CD4-positive, alpha-beta memory T cell (primary cell): Measurements from ENCODE around the gene UCHL1. TPM values are rescaled to one million over a fixed set of nuclear protein-coding genes. Genes with fewer than 3 reads are reported as not detected.

ENCODE experiments used
- CTCF ChIA-PET: fragments of 350-600 bp; sonication (Branson Sonifier 250); formaldehyde crosslinking; loops from one replicate; lab custom pipeline; 2021; ENCODE audit warnings: inconsistent platforms; ENCODE audit not compliant: partially characterized antibody; lab: Charles Lee
- POLR2A ChIA-PET: fragments of 350-600 bp; sonication (Branson Sonifier 250); formaldehyde crosslinking; loops from one replicate; lab custom pipeline; 2021; ENCODE audit not compliant: partially characterized antibody; lab: Charles Lee
- DNase-seq, 5 donors: peaks; one replicate each; pipeline versions ENCODE4 v3.0.0 to v3.0.0-alpha.2; 2020 to 2022; ENCODE audit warnings: mixed read lengths in 1 of 5
- H3K27ac ChIP-seq: one replicate; pipeline ENCODE4 v1.7.0; 2013; ENCODE audit warnings: low read depth, low read length
- H3K27me3 ChIP-seq: 2 replicates; pipeline ENCODE4 v1.7.0; 2013; ENCODE audit warnings: mild to moderate bottlenecking, low read length, moderate library complexity; ENCODE audit not compliant: insufficient read depth
- H3K36me3 ChIP-seq: 2 replicates; pipeline ENCODE4 v1.7.0; 2013; ENCODE audit warnings: mild to moderate bottlenecking, low read length, moderate library complexity; ENCODE audit not compliant: insufficient read depth
- H3K4me1 ChIP-seq: 2 replicates; pipeline ENCODE4 v1.7.0; 2013; ENCODE audit warnings: mild to moderate bottlenecking, low read length, moderate library complexity; ENCODE audit not compliant: insufficient read depth
- H3K4me3 ChIP-seq, 2 donors: one replicate each; pipeline ENCODE4 v1.7.0; 2013; ENCODE audit warnings: low read length in 2 of 2, mild to moderate bottlenecking in 1 of 2
- H3K9me3 ChIP-seq, 2 donors: one replicate each; pipeline ENCODE4 v1.7.0; 2013; ENCODE audit warnings: low read length in 2 of 2, control low read depth in 1 of 2; ENCODE audit not compliant: control insufficient read depth in 1 of 2
- H3K27ac Mint-ChIP-seq, 7 donors: one replicate each; pipeline ENCODE4 v1.8.0; 2020 to 2021; ENCODE audit warnings: mixed read lengths in 7 of 7, mild to moderate bottlenecking in 6 of 7, inconsistent platforms in 3 of 7, moderate library complexity in 3 of 7
- H3K27me3 Mint-ChIP-seq, 2 donors: one replicate each; pipeline ENCODE4 v1.8.0; 2020 to 2021; ENCODE audit warnings: mixed read lengths in 2 of 2
- H3K36me3 Mint-ChIP-seq, 2 donors: one replicate each; pipeline ENCODE4 v1.8.0; 2020 to 2021; ENCODE audit warnings: mixed read lengths in 2 of 2, inconsistent platforms in 1 of 2, mild to moderate bottlenecking in 1 of 2
- H3K4me1 Mint-ChIP-seq, 4 donors: one replicate each; pipeline ENCODE4 v1.8.0; 2020 to 2021; ENCODE audit warnings: mixed read lengths in 4 of 4, mild to moderate bottlenecking in 1 of 4
- H3K4me3 Mint-ChIP-seq, 8 donors: one replicate each; pipeline ENCODE4 v1.8.0; 2020 to 2021; ENCODE audit warnings: mixed read lengths in 8 of 8, mild to moderate bottlenecking in 7 of 8, moderate library complexity in 6 of 8, inconsistent platforms in 3 of 8
- H3K9me3 Mint-ChIP-seq, 8 donors: one replicate each; pipeline ENCODE4 v1.8.0; 2020 to 2021; ENCODE audit warnings: mixed read lengths in 8 of 8, mild to moderate bottlenecking in 5 of 8, inconsistent platforms in 3 of 8, moderate library complexity in 1 of 8
- intact Hi-C: fragments of 100-400 bp; cut with micrococcal nuclease; formaldehyde crosslinking; loops from one replicate; pipeline ENCODE4 v1.15.1; 2023
- polyA plus RNA-seq, 2 donors: library from polyadenylated mRNA; unstranded; fragments of 300-500 nt; fragmentation: Illumina TruSeq; gene quantifications; one replicate each; pipeline ENCODE4 v1.2.3, GENCODE V29; 2021
- total RNA-seq, 2 experiments: library from RNA; stranded (reverse); gene quantifications; one replicate each; pipeline ENCODE4 v1.2.3, GENCODE V29; 2021

Gene UCHL1
- total and polyA plus RNA-seq, 4 experiments from 2014 or later: 0.41 TPM; not detected in 3

- H3K4me1 Mint-ChIP-seq: peaks cover 13 to 23% (median 23%) of the 10 kb centered on the region in 4 donors
- Histone ChIP-seq H3K4me3 (no peak overlapping the region), H3K27me3 (peaks cover 10% of the 10 kb centered on the region), H3K4me1 (peaks cover 20% of the 10 kb centered on the region), H3K27ac (no peak overlapping the region), H3K36me3 (no peaks in the 10 kb centered on the region), H3K9me3 (no peaks in the 10 kb centered on the region)
- H3K9me3 Mint-ChIP-seq: peaks cover 0 to 4% (median 0%) of the 10 kb centered on the region in 8 donors
- no peak overlapping the region for H3K27ac Mint-ChIP-seq
- no peak for DNase-seq
- ChIA-PET POLR2A (no interaction called here), CTCF (no interaction called here)
- intact Hi-C loops: loop anchor here (2.0 kb wide), 1 partner anchor 241 kb away; no protein-coding TSS in a partner anchor
- H3K36me3 Mint-ChIP-seq: no peaks in the 10 kb centered on the region
- H3K27me3 Mint-ChIP-seq: peaks cover 32 to 38% of the 10 kb centered on the region in 2 donors
- H3K4me3 Mint-ChIP-seq: peak overlapping the region in 2 of 8 donors; percentile 11 to 83
Measured at GRCh38 chr4:41217374-41217773, 39.4 kb upstream of the UCHL1 start.

GRCh38 chr4:41218703-41219102, 38.0 kb upstream of the UCHL1 start:
- Mint-ChIP-seq H3K4me3 (no peak overlapping the region), H3K9me3 (peaks cover 0 to 2% (median 0%) of the 10 kb centered on the region in 8 donors), H3K36me3 (no peaks in the 10 kb centered on the region), H3K27me3 (peaks cover 21 to 26% of the 10 kb centered on the region in 2 donors), H3K4me1 (peaks cover 7 to 18% (median 13%) of the 10 kb centered on the region in 4 donors), H3K27ac (no peak overlapping the region)
- ChIA-PET POLR2A (no interaction called here), CTCF (interaction anchor here (1.0 kb wide), 1 partner anchor 10 kb away, joined by 4 read pairs; no protein-coding TSS in a partner anchor)
- DNase-seq: no peak
- Histone ChIP-seq H3K9me3 (no peaks in the 10 kb centered on the region), H3K27ac (no peak overlapping the region), H3K36me3 (no peaks in the 10 kb centered on the region), H3K4me1 (peaks cover 16% of the 10 kb centered on the region), H3K27me3 (peaks cover 10% of the 10 kb centered on the region), H3K4me3 (no peak overlapping the region)
- intact Hi-C loops: no loop called here

- ChIA-PET CTCF (no interaction called here), POLR2A (no interaction called here)
- no peaks in the 10 kb centered on the region for H3K36me3 ChIP-seq
- Mint-ChIP-seq H3K27me3 (peaks cover 22 to 26% of the 10 kb centered on the region in 2 donors), H3K27ac (no peak overlapping the region), H3K4me1 (peaks cover 7 to 18% (median 12%) of the 10 kb centered on the region in 4 donors), H3K9me3 (peaks cover 0 to 2% (median 0%) of the 10 kb centered on the region in 8 donors), H3K36me3 (no peaks in the 10 kb centered on the region), H3K4me3 (no peak overlapping the region)
- H3K4me3 ChIP-seq: no peak overlapping the region
- DNase-seq: no peak
- H3K4me1 ChIP-seq: peaks cover 16% of the 10 kb centered on the region
- peaks cover 10% of the 10 kb centered on the region for H3K27me3 ChIP-seq
- H3K27ac ChIP-seq: no peak overlapping the region
- intact Hi-C loops: no loop called here
- H3K9me3 ChIP-seq: no peaks in the 10 kb centered on the region
Measured at GRCh38 chr4:41219421-41219950, 37.2 kb upstream of the UCHL1 start.

GRCh38 chr4:41221850-41222645, 34.7 kb upstream of the UCHL1 start:
- H3K4me1 Mint-ChIP-seq: peaks cover 0 to 2% (median under 1%) of the 10 kb centered on the region in 4 donors
- Histone ChIP-seq H3K36me3 (no peaks in the 10 kb centered on the region), H3K4me1 (no peaks in the 10 kb centered on the region), H3K4me3 (no peak overlapping the region), H3K27ac (no peak overlapping the region), H3K27me3 (no peaks in the 10 kb centered on the region), H3K9me3 (no peaks in the 10 kb centered on the region)
- H3K4me3 Mint-ChIP-seq: no peak overlapping the region
- CTCF ChIA-PET: interaction anchor here (0.7 kb wide), 1 partner anchor 43 kb away, joined by 3 read pairs; no protein-coding TSS in a partner anchor
- peaks cover 0 to 2% (median 0%) of the 10 kb centered on the region in 8 donors for H3K9me3 Mint-ChIP-seq
- no peaks in the 10 kb centered on the region for H3K36me3 Mint-ChIP-seq
- peaks cover 9 to 10% of the 10 kb centered on the region in 2 donors for H3K27me3 Mint-ChIP-seq
- POLR2A ChIA-PET: no interaction called here
- no peak for DNase-seq
- no peak overlapping the region for H3K27ac Mint-ChIP-seq
- intact Hi-C loops: no loop called here

- no peaks in the 10 kb centered on the region for H3K36me3 ChIP-seq
- intact Hi-C loops: no loop called here
- H3K27me3 Mint-ChIP-seq: peaks cover 0 to 7% of the 10 kb centered on the region in 2 donors
- peaks cover 0 to 2% (median 0%) of the 10 kb centered on the region in 8 donors for H3K9me3 Mint-ChIP-seq
- H3K27me3 ChIP-seq: no peaks in the 10 kb centered on the region
- no peak overlapping the region for H3K4me3 ChIP-seq
- H3K4me1 ChIP-seq: no peaks in the 10 kb centered on the region
- H3K36me3 Mint-ChIP-seq: no peaks in the 10 kb centered on the region
- H3K4me1 Mint-ChIP-seq: no peaks in the 10 kb centered on the region
- POLR2A ChIA-PET: no interaction called here
- H3K9me3 ChIP-seq: no peaks in the 10 kb centered on the region
- no peak for DNase-seq
- H3K4me3 Mint-ChIP-seq: no peak overlapping the region
- H3K27ac Mint-ChIP-seq: no peak overlapping the region
- CTCF ChIA-PET: no interaction called here
- H3K27ac ChIP-seq: no peak overlapping the region
Measured at GRCh38 chr4:41227902-41228301, 28.8 kb upstream of the UCHL1 start.

GRCh38 chr4:41232406-41232805, 24.3 kb upstream of the UCHL1 start:
- Histone ChIP-seq H3K4me3 (no peak overlapping the region), H3K27me3 (no peaks in the 10 kb centered on the region), H3K9me3 (no peaks in the 10 kb centered on the region), H3K4me1 (no peaks in the 10 kb centered on the region), H3K36me3 (no peaks in the 10 kb centered on the region), H3K27ac (no peak overlapping the region)
- CTCF ChIA-PET: no interaction called here
- Mint-ChIP-seq H3K4me3 (no peak overlapping the region), H3K36me3 (no peaks in the 10 kb centered on the region), H3K9me3 (peaks cover 0 to 2% (median 0%) of the 10 kb centered on the region in 8 donors), H3K4me1 (no peaks in the 10 kb centered on the region), H3K27ac (no peak overlapping the region), H3K27me3 (peaks cover 0 to 4% of the 10 kb centered on the region in 2 donors)
- POLR2A ChIA-PET: no interaction called here
- intact Hi-C loops: no loop called here
- DNase-seq: no peak

GRCh38 chr4:41232856-41233255, 23.9 kb upstream of the UCHL1 start:
- CTCF ChIA-PET: no interaction called here
- DNase-seq: no peak
- no peaks in the 10 kb centered on the region for H3K4me1 ChIP-seq
- H3K4me1 Mint-ChIP-seq: no peaks in the 10 kb centered on the region
- no peak overlapping the region for H3K4me3 Mint-ChIP-seq
- no peak overlapping the region for H3K4me3 ChIP-seq
- peaks cover 0 to 2% (median 0%) of the 10 kb centered on the region in 8 donors for H3K9me3 Mint-ChIP-seq
- H3K27ac ChIP-seq: no peak overlapping the region
- intact Hi-C loops: no loop called here
- H3K36me3 Mint-ChIP-seq: no peaks in the 10 kb centered on the region
- no peaks in the 10 kb centered on the region for H3K36me3 ChIP-seq
- H3K9me3 ChIP-seq: no peaks in the 10 kb centered on the region
- POLR2A ChIA-PET: no interaction called here
- no peak overlapping the region for H3K27ac Mint-ChIP-seq
- H3K27me3 Mint-ChIP-seq: peaks cover 0 to 4% of the 10 kb centered on the region in 2 donors
- no peaks in the 10 kb centered on the region for H3K27me3 ChIP-seq
